Neural cell (in vitro differentiated cells): ENCODE measurements around the gene TMEM44.

Experiments used
- EP300 ChIP-seq: fragments of 450-650 bp; conservative IDR thresholded peaks from 2 replicates; pipeline ENCODE4 v1.6.1; 2014; ENCODE audit warnings: antibody characterized with exemption, mild to moderate bottlenecking, moderate library complexity; ENCODE audit not compliant: poor library complexity, severe bottlenecking
- EZH2 ChIP-seq: fragments of 200-600, 300-800 bp; shearing (Covaris generic), sonication (generic); IDR thresholded peaks from 2 replicates; pipeline ENCODE4 v1.6.1; 2014; ENCODE audit warnings: antibody characterized with exemption, low read length, borderline replicate concordance, mild to moderate bottlenecking; ENCODE audit not compliant: insufficient read depth, poor library complexity, severe bottlenecking
- MXI1 ChIP-seq: fragments of 450-650 bp; conservative IDR thresholded peaks from 2 replicates; pipeline ENCODE4 v1.6.1; 2014; ENCODE audit warnings: antibody characterized with exemption, mild to moderate bottlenecking; ENCODE audit not compliant: poor library complexity, severe bottlenecking
- POLR2AphosphoS5 ChIP-seq: IDR thresholded peaks from 2 replicates; pipeline ENCODE4 v1.6.1; 2012
- RAD21 ChIP-seq: fragments of 450-650 bp; conservative IDR thresholded peaks from 2 replicates; pipeline ENCODE4 v1.6.1; 2014; ENCODE audit warnings: antibody characterized with exemption, mild to moderate bottlenecking, moderate library complexity
- SMC3 ChIP-seq: fragments of 450-650 bp; conservative IDR thresholded peaks from 2 replicates; pipeline ENCODE4 v1.6.1; 2014; ENCODE audit warnings: antibody characterized with exemption, mild to moderate bottlenecking, moderate library complexity; ENCODE audit not compliant: poor library complexity
- TAF1 ChIP-seq: IDR thresholded peaks from 2 replicates; pipeline ENCODE4 v1.6.1; 2012; ENCODE audit warnings: low read depth
- TF ChIP-seq, protein P1 (sequence below): fragments of 450-650 bp; IDR thresholded peaks from 2 replicates; pipeline ENCODE4 v1.5.1; 2014; ENCODE audit warnings: antibody characterized with exemption, mild to moderate bottlenecking, moderate library complexity; ENCODE audit not compliant: poor library complexity, severe bottlenecking
- TF ChIP-seq, protein P2 (sequence below): IDR thresholded peaks from 2 replicates; pipeline ENCODE4 v1.6.1; 2012; ENCODE audit warnings: borderline replicate concordance

- TF ChIP-seq POLR2AphosphoS5 (no peak), RAD21 (no peak), MXI1 (no peak), EZH2 (no peak), TAF1 (no peak), EP300 (no peak), SMC3 (no peak)
- TF ChIP-seq, protein P1, sequence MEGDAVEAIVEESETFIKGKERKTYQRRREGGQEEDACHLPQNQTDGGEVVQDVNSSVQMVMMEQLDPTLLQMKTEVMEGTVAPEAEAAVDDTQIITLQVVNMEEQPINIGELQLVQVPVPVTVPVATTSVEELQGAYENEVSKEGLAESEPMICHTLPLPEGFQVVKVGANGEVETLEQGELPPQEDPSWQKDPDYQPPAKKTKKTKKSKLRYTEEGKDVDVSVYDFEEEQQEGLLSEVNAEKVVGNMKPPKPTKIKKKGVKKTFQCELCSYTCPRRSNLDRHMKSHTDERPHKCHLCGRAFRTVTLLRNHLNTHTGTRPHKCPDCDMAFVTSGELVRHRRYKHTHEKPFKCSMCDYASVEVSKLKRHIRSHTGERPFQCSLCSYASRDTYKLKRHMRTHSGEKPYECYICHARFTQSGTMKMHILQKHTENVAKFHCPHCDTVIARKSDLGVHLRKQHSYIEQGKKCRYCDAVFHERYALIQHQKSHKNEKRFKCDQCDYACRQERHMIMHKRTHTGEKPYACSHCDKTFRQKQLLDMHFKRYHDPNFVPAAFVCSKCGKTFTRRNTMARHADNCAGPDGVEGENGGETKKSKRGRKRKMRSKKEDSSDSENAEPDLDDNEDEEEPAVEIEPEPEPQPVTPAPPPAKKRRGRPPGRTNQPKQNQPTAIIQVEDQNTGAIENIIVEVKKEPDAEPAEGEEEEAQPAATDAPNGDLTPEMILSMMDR: no peak
- TF ChIP-seq, protein P2, sequence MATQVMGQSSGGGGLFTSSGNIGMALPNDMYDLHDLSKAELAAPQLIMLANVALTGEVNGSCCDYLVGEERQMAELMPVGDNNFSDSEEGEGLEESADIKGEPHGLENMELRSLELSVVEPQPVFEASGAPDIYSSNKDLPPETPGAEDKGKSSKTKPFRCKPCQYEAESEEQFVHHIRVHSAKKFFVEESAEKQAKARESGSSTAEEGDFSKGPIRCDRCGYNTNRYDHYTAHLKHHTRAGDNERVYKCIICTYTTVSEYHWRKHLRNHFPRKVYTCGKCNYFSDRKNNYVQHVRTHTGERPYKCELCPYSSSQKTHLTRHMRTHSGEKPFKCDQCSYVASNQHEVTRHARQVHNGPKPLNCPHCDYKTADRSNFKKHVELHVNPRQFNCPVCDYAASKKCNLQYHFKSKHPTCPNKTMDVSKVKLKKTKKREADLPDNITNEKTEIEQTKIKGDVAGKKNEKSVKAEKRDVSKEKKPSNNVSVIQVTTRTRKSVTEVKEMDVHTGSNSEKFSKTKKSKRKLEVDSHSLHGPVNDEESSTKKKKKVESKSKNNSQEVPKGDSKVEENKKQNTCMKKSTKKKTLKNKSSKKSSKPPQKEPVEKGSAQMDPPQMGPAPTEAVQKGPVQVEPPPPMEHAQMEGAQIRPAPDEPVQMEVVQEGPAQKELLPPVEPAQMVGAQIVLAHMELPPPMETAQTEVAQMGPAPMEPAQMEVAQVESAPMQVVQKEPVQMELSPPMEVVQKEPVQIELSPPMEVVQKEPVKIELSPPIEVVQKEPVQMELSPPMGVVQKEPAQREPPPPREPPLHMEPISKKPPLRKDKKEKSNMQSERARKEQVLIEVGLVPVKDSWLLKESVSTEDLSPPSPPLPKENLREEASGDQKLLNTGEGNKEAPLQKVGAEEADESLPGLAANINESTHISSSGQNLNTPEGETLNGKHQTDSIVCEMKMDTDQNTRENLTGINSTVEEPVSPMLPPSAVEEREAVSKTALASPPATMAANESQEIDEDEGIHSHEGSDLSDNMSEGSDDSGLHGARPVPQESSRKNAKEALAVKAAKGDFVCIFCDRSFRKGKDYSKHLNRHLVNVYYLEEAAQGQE: no peak
Observed at GRCh38 chr3:194540274-194540905, 92.8 kb downstream of the TMEM44 start.
